HG02610 (cell line): ENCODE measurements around the gene STX11.
"Not testable (repeated sequence)": the region's sequence is repeated elsewhere in the genome, so short reads cannot be mapped to it uniquely, and the experiment has no call there.

Experiments
- ATAC-seq: cut with Tn5 transposase; IDR thresholded peaks from one replicate; pipeline ENCODE4 v1.9.1; 2021; ENCODE audit warnings: mild to moderate bottlenecking, moderate library complexity; ENCODE audit not compliant: unreplicated experiment

Gene STX11

DNA sequence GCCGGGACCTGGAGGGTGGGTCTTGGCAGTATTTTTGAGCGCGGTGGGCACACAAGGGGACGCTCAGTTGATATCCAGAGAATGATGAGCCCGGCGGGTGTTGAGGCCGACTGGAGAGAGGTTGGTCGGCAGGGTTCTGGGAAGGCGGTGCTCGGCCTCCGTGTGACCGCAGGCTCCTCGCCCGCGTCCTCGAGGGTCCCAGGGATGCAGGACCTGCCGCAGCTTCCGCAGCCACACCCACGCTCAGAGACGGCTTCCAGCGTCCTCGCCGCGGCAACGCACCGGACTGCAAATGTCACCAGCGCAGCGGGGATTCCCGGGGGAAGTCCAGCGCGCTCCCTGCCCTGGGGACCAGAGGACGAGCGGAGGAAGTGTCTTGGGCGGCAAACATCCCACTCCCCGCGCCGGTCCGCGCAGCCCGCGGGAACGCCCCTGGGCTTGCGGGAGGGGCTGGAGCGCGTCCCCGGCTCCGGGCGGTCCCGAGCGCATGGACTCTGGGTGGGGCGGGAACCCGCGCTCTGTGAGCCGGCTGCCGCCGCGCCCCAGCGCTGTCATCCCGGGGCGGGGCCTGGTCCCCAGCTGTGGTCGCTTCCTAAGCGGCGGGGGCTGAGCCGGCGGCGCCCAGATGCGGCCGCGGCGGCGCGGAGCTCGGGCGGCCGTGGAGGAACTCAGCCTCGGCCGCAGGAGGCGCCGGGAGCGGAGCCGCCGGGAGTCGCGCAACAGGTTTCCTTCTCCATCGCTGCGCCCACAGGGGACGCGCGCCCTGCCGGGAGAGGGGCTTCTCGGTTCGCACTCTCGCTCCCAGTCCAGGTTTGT lies at the start of gene STX11:
TSS of gene STX11 (plus strand) at position 624 of the 816 bp plus-strand sequence. CDS start 36,111 bp downstream, outside the sequence.
- peak; percentile 73 for ATAC-seq

DNA sequence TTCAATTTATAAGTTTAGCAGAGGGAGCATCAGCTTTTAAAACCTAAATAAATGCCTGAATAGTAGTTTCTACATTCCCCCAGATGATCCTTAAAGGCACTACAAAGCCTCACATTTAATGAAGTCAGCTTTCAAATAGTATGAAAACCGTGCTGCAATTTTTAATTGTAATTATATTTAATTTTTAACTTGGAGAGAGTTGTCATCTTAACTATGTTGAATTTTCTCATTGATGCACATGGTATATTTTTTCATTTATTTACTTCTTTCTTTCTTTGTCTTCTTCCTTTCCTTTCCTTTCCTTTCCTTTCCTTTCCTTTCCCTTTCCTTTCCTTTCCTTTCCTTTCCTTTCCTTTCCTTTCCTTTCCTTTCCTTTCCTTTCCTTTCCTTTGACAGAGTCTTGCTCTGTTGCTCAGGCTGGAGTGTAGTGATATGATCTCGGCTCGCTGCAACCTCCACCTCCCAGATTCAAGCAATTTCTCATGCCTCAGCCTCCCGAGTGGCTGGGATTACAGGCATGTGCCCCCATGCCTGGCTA lies 47.2 kb upstream of the STX11 start:
- no peak for ATAC-seq

DNA sequence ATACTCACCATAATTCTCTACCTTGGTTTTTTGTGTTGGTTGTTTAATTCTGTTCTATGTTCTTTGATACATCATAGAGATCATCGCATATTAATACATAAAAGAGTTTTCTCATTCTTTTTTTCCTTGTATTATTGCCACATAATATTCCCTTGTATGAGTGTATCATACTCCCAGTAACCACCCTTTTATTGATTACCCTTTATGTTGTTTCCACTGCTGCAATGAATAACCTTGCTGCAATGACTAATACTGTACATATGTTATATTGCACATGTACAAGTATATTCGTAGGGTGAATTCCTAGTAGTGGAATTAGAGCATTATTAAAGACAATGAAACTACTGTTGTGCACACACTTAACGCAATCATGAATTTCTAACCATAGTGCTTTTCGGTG lies 45.8 kb upstream of the STX11 start:
- ATAC-seq = no peak

DNA sequence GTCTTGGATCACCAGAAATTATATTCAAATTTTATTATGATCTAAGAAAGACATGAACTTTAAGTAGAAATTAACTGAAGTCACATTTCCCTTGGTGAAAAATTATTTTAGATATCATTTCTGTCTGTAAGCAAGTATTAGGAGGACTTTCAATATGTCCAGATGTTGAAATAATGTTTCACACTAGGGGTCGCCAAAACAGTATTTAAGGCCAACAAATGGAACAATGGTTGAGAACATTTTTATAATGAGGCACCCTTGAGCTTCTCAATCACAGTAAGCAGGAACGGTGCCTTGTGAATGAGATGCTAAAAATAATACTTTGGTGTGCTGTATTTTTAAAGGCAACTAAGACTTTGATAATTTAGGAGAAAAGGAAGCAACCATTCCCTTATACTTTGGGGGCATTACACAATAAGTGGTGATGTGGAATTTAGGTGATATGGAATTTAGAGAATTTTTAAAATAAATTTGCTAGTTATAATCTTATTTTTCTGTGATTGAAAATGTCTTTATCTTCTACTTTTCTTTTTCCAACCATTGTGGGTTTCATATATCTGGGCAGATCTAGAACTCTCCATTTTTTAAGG lies 45.3 kb upstream of the STX11 start:
- peak; percentile 59 for ATAC-seq

DNA sequence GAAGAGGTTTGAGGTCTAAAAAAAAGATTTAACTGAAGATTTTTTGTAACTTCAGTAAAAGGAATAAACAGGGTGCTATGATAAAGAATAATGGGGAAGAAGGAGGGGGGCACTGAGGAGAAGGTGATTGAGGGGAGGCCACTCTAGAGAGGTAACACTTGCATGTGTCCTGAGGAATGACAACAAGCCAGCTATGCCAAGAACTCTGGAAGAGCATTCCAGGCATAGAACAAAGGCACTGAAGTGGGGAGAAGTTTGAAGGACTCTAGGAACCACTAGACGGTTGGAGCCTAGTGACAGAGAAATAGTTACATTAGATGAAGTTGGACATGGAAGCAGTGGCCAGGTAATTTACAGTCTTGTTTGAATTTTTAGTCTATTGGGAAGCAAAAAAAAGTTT lies 44.1 kb upstream of the STX11 start:
- ATAC-seq = no peak

DNA sequence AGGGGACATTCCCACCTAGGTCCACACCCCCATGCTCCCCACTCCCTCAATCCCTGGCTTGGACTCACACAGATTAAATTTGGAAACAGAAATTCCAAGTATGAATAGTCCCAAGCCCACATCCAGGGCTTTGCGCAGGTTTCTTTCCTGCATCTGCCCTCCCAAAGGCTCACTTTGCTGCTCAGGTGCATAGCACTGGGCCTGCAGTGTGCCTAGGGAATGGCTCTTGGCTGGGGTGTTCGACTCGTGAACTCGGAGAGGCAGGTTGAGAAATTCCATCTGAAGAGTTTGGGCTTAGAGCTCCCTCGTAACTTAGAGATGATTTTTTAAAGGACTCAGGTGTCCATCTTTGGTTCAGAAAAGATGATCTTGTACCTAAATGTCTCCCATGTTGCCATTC lies 40.1 kb upstream of the STX11 start:
- no peak for ATAC-seq

DNA sequence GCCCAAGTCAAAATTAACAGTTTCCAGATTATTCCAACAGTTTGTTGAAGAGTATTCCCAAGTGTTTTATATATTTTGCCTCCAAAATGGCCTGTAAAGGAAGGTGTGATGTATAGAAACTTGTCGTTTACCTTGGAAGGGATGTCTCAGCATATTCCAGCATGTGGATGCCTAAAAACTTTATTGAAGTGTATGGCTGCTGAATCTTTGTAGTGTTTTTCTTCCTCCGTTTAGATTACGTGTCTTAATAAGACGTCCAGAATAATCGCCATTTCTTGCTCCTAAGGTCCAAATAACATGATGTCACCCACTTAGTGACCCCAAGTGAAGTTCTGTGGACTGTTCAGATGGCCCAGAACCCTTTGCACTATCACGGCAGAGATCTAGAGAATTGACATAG lies 37.0 kb upstream of the STX11 start:
- ATAC-seq = no peak

DNA sequence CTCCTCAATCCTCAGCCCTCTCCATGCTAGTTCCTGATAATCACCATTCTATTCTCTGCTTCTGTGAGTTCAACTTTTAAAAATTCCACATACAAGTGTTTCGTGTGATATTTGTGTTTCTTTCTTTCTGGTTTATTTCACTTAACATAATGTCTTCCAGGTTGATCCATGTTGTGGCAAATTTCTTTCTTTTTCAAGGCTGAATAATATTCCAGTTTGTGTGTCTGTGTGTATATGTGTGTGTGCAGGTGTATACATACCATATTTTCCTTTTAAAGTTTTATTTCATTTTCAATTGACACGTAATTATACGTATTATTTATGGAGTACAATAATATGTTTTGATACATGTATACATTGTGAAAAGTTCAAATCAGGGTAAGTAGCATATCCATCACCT lies 35.1 kb upstream of the STX11 start:
- ATAC-seq = no peak

DNA sequence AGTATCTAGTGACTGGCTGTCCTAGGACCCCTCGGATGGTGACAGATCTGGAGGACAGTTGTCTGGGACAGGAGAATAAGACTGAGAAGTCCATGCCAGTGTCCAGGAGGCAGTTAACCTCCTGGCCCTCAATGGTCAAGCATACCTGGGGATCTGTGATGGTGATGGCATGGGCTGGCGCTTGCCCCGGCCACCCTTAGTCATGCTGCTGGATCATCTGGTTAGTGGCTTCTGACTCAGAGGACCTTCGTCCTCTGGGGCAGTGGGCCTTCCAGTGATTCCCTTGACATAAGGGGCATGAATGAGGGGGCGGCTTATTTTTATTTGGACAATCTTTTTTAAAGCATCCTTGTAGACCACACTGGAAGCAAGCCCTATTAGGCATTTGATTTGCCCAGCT lies 30.9 kb upstream of the STX11 start:
- ATAC-seq = no peak

DNA sequence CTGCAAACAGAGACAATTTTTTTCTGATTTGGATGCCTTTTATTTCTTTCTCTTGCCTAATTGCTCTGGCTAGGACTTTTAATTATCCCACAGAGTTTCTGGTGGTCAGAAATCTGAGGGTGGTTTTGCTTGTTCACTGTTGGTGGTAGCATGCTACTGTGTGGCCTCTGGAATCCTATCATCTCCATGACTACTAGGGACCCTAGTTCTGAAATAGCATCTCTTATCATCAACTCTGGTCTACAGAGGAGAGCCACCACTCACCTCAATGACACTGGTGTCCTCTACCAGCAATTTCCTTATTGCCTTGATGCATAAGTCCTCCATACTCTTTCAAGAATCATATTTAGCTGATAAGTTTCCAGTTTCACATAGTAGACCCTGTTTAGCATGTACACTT lies 27.5 kb upstream of the STX11 start:
- ATAC-seq = no peak

DNA sequence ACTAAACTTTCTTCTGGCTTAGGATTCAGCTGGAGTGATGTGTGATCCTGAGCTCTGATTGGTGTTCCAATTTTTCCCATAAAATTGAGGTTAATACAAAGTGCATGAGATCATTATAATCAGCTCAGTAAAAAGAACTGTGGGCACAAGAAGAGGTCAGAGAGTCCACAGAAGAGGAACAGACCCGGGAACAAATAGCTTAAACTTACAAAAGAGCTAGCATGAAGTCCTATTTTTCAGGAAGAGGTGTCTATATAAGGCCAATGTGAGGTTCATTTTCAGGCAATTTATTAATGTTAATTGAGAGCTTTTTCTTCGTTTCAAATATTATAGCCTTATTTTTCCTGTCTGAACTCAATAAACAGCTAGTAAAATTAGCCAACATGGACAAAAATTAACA lies 26.9 kb upstream of the STX11 start:
- no peak for ATAC-seq

DNA sequence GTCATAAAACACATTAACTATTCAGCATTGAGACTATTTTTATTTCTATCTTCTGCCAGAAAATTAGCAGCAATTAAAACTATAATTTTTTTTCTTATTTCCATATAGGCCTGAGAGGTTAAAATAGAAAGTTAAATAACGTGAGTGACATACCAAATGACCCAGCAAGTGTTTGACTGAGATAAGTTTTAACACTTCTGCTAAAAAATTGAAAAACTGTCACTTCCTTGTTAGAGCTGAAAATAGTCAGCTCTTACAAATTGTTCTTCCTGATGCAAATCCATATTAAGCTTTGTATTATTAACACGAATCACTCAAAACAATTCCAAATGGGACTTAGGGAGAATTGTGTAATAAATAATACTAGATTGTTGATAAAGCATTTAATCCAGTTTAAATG lies 26.5 kb upstream of the STX11 start:
- no peak for ATAC-seq

DNA sequence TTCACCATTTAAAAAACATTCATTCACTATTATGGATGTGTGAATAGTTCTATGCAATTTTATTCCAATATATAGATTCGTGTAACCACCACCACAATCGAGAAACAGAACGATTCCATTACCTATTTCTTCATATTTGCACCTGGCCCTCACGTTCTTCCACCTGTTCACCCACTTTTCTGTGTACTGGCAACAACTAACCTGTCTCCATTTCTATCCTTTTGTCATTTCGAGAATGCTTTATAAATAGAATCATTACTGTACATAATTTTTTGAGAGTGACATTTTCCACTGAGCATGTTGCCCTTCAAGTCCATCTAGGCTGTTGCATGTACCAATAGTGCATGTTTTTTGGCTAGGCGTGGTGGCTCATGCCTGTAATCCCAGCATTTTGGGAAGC lies 23.2 kb upstream of the STX11 start:
- ATAC-seq = no peak

DNA sequence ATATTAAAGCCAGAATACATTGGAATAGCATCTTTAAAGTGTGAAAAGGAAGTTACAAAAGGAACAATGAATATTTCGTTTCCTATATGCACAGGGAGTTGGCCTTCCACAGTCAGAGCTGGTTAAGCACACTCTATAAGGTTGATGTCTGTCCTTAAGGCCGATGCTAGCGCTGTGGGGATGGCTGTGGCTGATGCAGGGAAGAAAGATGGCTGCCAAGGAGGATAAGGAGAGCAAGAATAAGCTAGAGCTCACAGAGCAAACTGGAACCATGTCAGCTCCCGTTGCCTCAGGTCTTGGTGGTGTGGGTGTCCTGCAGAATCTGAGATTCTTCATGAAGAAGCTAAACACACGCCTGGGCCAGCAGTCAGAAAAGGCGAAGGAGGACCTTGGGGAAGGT lies 20.8 kb upstream of the STX11 start:
- ATAC-seq = no peak

DNA sequence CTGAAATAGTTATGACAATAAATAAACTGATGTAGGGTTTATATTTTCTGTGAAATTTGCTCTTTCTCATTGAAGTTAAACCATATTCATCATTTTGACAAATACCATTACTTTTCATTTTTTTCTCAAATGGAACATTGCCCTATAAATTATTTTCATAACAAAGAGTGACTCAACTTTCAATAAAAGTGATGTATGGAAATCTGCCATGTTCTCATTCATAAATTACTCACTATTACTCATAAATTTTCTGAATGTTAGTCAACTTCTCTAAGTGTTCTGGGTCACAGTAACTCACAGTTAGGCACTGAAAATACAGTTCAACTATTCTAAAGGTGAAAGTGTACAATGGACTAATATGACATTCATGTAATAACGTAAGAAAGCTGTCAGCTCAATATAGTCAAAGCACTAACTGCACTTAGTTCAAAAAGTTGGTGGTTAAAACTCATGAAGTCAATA lies 19.0 kb upstream of the STX11 start:
- ATAC-seq = peak; percentile 89

DNA sequence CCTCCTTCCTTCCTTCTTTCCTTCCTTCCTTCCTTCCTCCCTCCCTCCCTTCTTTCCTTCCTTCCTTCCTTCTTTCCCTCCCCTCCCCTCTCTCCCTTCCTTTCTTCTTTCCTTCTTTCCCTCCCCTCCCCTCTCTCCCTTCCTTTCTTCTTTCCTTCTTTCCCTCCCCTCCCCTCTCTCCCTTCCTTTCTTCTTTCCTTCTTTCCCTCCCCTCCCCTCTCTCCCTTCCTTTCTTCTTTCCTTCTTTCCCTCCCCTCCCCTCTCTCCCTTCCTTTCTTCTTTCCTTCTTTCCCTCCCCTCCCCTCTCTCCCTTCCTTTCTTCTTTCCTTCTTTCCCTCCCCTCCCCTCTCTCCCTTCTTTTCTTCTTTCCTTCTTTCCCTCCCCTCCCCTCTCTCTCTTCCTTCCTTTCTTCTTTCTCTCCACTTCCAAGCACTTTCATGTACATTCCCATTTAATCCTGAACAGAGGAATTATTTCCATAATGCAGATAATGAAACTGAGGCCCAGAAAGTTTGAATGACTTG lies 18.1 kb upstream of the STX11 start:
- ATAC-seq = not testable (repeated sequence)

DNA sequence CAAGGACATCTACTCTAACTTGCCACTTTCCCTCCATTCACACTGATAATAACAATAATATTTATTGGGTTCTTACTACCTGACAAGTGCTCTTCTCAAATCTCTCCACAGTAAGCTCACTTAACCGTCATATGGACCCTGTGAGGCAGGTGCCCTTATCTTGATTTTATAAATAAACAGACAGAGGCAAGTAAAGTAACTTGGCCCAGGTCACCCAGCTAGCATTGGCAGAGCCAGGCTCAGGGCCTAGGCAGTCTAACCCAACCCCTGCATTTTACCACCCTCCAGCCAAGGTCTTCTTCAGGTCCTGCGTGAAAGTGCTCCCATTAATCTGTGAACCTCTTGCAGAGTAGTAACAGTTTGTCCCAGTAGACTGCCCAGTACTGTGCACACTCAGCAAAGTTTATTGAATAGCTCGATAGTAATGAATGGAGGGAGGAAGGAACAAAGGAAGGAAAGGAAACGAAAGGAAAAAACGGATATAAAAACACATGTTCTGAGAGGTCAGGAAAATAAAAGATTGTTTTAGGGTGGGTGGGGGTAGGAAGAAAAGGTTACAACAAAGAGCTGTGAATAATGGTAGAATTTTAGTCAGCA lies 17.0 kb upstream of the STX11 start:
- ATAC-seq = no peak

DNA sequence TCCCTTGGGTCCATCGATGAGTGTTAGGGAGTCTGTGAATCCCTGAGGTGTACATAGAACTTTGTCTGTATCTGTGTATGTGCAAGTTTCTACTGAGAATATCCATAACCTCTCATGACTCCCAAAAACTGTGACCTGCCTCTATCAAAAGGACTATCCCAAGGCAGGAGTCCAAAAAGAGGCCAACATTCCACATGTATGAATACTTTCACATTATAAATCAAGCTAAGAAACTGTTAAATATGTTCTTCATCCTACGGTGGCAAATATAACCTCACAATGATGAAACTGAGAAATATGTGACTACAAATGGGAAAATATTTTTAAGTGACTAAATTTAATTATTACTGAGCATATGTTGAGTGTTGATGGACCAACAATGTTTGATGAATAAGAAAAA lies 16.1 kb upstream of the STX11 start:
- ATAC-seq = no peak

DNA sequence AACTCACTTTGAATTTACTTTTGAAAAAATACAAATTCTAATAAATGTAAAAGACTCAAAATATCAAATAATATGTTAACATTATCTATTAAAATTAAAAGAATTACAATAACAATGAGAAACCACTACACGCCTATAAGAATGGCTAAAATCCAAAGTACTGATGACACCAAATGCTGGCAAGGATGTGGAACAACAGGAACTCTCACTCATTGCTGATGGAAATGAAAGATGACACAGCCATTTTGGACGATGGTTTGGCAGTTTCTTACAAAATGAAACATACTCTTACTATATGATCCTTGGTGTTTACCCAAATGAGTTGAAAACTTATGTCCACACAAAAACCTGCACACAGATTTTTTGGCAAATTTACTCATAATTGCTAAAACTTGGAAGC lies 15.6 kb upstream of the STX11 start:
- no peak for ATAC-seq

DNA sequence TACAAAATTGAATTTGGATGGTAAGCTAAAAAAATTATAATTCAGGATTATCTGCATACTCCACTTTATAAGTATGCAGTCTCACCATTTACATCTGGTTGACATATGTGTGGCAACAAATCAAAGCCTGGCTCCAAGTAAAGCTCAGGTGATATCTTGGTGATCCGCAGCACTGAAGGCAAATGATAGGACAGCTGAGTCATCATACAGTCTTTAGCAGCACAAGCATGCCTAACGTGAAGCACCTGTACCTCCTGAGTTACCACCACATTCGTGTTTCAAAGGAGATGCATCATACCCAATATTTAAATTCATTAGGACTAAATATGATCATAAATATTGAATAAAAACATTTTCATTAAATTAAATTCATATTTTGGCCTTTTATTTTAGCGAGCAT lies 11.8 kb upstream of the STX11 start:
- ATAC-seq = no peak

DNA sequence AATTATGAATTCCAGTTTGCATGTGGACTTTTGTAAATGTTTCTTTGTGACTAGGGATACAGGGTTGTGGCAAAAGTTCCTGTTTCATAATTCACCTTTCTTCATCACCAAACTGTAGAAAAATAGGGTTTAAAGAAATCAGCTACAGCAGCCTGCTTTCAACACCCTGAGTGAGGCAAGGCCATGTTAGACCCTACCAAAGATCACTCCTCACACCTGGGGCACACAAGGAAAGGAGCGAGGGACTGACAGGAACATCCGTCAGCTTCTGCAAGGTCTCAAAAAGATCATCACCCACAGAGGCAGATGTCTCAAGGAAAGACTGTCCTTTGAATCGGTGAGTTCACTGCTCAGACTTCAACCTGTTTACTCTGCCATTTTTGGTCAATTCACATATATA lies 10.5 kb upstream of the STX11 start:
- no peak for ATAC-seq

DNA sequence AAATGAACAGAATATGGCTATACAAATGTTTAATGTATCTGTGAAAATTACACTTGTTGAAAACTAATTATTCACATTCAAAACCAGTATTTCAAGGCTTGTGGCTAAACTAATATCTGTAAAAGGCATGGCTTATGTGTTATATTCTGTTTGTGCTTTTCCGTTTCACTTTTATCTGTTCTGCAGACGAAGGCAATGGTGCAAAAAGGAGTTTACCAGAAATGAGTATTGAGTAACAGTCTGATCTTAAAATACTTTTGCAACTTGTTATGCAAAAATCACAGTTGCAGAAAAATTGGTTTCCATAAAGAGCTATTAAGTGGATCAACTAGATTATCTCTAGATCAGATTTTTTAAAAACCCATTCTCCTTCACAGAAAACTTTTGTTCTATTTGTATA lies 9.4 kb upstream of the STX11 start:
- peak; percentile 97 for ATAC-seq
